ENCODE measurements around the gene REX1BD. TPM values are rescaled to one million over a fixed set of nuclear protein-coding genes. Genes with fewer than 3 reads are reported as not detected.

The REX1BD gene
- total and polyA plus RNA-seq, 8 donors, result 20.4 to 52.1 (median 34.1) TPM

DNA sequence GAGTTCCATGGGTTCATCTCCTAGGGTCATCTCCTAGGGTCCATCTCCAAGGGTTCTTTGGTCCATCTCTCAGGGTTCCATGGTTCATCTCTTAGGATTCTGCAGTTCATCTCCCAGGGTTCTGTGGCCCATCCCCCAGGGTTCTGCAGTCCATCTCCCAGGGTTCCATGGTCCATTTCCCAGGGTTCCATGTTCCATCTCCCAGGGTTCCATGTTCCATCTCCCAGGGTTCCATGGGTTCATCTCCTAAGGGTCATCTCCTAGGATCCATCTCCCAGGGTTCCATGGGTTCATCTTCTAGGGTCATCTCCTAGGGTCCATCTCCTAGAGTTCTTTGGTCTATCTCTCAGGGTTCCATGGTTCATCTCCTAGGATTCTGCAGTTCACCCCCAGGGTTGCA is 29.0 kb downstream of the REX1BD start:
- DNase-seq (no peak), ATAC-seq (no peak)
- Histone ChIP-seq H3K36me3 (no peaks in the 10 kb centered on the region), H3K27ac (no peak overlapping the region), H3K4me1 (peaks cover 0 to 7% of the 10 kb centered on the region in 2 donors), H3K9me3 (no peaks in the 10 kb centered on the region), H3K4me3 (no peak overlapping the region), H3K27me3 (peaks cover 20 to 47% of the 10 kb centered on the region in 2 donors)
- TF ChIP-seq, protein P1, sequence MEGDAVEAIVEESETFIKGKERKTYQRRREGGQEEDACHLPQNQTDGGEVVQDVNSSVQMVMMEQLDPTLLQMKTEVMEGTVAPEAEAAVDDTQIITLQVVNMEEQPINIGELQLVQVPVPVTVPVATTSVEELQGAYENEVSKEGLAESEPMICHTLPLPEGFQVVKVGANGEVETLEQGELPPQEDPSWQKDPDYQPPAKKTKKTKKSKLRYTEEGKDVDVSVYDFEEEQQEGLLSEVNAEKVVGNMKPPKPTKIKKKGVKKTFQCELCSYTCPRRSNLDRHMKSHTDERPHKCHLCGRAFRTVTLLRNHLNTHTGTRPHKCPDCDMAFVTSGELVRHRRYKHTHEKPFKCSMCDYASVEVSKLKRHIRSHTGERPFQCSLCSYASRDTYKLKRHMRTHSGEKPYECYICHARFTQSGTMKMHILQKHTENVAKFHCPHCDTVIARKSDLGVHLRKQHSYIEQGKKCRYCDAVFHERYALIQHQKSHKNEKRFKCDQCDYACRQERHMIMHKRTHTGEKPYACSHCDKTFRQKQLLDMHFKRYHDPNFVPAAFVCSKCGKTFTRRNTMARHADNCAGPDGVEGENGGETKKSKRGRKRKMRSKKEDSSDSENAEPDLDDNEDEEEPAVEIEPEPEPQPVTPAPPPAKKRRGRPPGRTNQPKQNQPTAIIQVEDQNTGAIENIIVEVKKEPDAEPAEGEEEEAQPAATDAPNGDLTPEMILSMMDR (IDR thresholded peaks at IDR 0.05), result no peak
- intact Hi-C loops (cut with DNase I), result no loop called here

DNA sequence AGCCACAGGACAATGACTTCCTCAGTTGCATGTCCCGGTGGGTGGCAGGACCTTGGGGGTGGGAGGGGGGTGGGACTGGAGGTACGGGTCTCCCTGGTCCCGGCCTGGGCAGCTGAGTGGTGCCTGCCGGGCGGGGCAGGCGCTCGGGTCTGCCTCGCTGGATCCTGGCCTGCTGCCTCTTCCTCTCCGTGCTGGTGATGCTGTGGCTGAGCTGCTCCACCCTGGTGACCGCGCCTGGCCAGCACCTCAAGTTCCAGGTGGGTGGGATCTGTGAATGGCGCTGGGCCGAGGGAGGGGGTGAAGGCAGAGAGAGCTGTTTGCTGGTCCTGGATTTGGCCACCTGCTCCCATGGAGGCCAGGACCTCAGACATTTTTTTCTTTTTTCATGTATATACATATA is 29.6 kb downstream of the REX1BD start:
- DNase-seq (no peak), ATAC-seq (no peak)
- Histone ChIP-seq H3K27ac (no peak overlapping the region), H3K4me3 (no peak overlapping the region), H3K4me1 (no peaks in the 10 kb centered on the region), H3K27me3 (peaks cover 13 to 40% of the 10 kb centered on the region in 2 donors), H3K36me3 (no peaks in the 10 kb centered on the region), H3K9me3 (no peaks in the 10 kb centered on the region)
- intact Hi-C loops (cut with DNase I), result no loop called here
- TF ChIP-seq, protein P1 (IDR thresholded peaks at IDR 0.05), result no peak

- intact Hi-C loops (cut with DNase I), result no loop called here
- DNase-seq, result no peak
- ATAC-seq, result no peak
- peaks cover 0 to 19% of the 10 kb centered on the region in 2 donors for H3K27me3 ChIP-seq
- H3K4me3 ChIP-seq, result no peak overlapping the region
- TF ChIP-seq, protein P1 (IDR thresholded peaks at IDR 0.05), result no peak
- no peaks in the 10 kb centered on the region for H3K4me1 ChIP-seq
- H3K27ac ChIP-seq, result no peak overlapping the region
- no peaks in the 10 kb centered on the region for H3K9me3 ChIP-seq
- H3K36me3 ChIP-seq, result no peaks in the 10 kb centered on the region
Measured at GRCh38 chr19:18620311-18620710, 31.7 kb downstream of the REX1BD start.

DNA sequence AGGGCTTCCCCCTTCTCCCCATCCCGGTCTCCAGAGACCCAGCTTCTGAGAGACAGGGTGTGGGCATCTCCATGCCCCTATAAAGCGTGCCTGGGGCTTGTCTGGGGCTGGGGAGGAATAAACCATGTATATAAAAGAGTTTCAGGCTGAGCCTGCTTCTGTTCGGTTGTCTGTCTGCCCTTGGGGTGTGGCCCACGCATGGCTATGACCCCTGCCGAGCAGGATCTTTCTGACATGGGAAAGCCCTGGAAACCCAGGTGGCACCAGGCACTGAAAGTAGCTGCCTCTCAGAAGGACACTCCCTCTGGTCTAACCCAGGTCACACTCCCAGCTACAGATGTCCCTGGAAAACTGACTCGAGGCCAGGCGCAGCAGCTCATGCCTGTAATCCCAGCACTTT is 32.3 kb downstream of the REX1BD start:
- no peak for ATAC-seq

DNA sequence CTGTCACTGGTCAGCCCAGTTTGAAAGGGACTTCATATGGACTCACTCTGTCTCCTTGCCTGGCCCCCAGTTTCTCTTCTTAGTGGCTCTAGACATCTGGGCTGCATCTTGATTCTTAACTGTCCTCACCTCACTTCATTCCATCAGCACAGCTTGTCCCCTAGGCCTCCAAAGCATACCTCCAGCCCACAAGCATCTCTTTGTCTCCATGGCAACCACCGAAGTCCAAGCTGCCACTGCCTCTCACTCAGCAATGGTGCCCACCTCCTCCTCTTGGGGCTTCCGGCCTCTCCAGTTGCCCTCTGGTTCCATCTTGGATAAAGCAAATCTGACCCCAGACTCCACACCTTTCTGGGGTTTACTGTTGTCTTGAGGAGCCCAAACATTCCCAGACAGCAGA is 38.3 kb downstream of the REX1BD start:
- H3K9me3 ChIP-seq, result no peaks in the 10 kb centered on the region
- no peak overlapping the region for H3K27ac ChIP-seq
- no peak overlapping the region for H3K4me3 ChIP-seq
- TF ChIP-seq, protein P1 (IDR thresholded peaks at IDR 0.05), result no peak
- no peak for ATAC-seq
- H3K36me3 ChIP-seq, result no peaks in the 10 kb centered on the region
- H3K27me3 ChIP-seq, result peaks cover 0 to 6% of the 10 kb centered on the region in 2 donors
- no peaks in the 10 kb centered on the region for H3K4me1 ChIP-seq
- no peak for DNase-seq
- intact Hi-C loops (cut with DNase I), result no loop called here

More for the DNA sequence above, 32.3 kb downstream of the REX1BD start:
- H3K4me3 ChIP-seq, result no peak overlapping the region
- H3K4me1 ChIP-seq, result no peaks in the 10 kb centered on the region
- no peak overlapping the region for H3K27ac ChIP-seq
- H3K27me3 ChIP-seq, result peaks cover 0 to 13% of the 10 kb centered on the region in 2 donors
- TF ChIP-seq, protein P1 (IDR thresholded peaks at IDR 0.05), result no peak
- H3K36me3 ChIP-seq, result no peaks in the 10 kb centered on the region
- no peaks in the 10 kb centered on the region for H3K9me3 ChIP-seq
- no peak for DNase-seq
- intact Hi-C loops (cut with DNase I), result no loop called here
